B cell (primary cell): Measurements from ENCODE around the gene GMPR. TPM values are rescaled to one million over a fixed set of nuclear protein-coding genes. Genes with fewer than 3 reads are reported as not detected.

Source experiments
- ATAC-seq: fragments of 200-7000 bp; cut with Tn5 transposase; one replicate; pipeline ENCODE4 v1.10.0; 2021; ENCODE audit warnings: low read depth, mild to moderate bottlenecking, moderate number of reproducible peaks, moderate library complexity
- CTCF ChIA-PET: fragments of 350-600 bp; sonication (Branson Sonifier 250); formaldehyde crosslinking; loops from one replicate; lab custom pipeline; 2021; ENCODE audit warnings: antibody characterized with exemption, inconsistent platforms; lab: Charles Lee
- POLR2A ChIA-PET: fragments of 350-600 bp; sonication (Branson Sonifier 250); formaldehyde crosslinking; loops from one replicate; lab custom pipeline; 2021; ENCODE audit warnings: antibody characterized with exemption; lab: Charles Lee
- DNase-seq: peaks from one replicate; pipeline ENCODE4 v3.0.0; 2013
- H2AFZ ChIP-seq: 2 replicates; pipeline ENCODE4 v1.6.1; 2012; ENCODE audit warnings: mild to moderate bottlenecking, low read depth, low read length; ENCODE audit not compliant: insufficient read depth, poor library complexity, severe bottlenecking
- H3K27ac ChIP-seq, 2 donors: 1 replicate in 1 of 2; 2 replicates in 1 of 2; pipeline ENCODE4 v1.5.1; 2012 to 2013; ENCODE audit warnings: low read length in 2 of 2, mild to moderate bottlenecking in 2 of 2, moderate library complexity in 1 of 2
- H3K27me3 ChIP-seq, 4 experiments: fragments of 200-600 bp in 1 of 4; sonication (generic) in 1 of 4; replicated peaks in 1 of 4; 1 replicate in 2 of 4; 2 replicates in 2 of 4; pipeline versions ENCODE4 v1.6.1 to v1.7.0; 2013 to 2016; ENCODE audit warnings: low read length in 3 of 4, mild to moderate bottlenecking in 2 of 4, mixed read lengths in 1 of 4, moderate library complexity in 1 of 4; ENCODE audit not compliant: insufficient read depth in 4 of 4, control insufficient read depth in 3 of 4; ENCODE audit errors: control extremely low read depth in 1 of 4
- H3K36me3 ChIP-seq, 2 experiments: replicated peaks in 1 of 2; 1 replicate in 1 of 2; 2 replicates in 1 of 2; pipeline versions ENCODE4 v1.6.1 to v1.7.1; 2013; ENCODE audit warnings: low read length in 1 of 2; ENCODE audit not compliant: insufficient read depth in 2 of 2, control insufficient read depth in 1 of 2; ENCODE audit errors: control extremely low read depth in 1 of 2, extremely low read depth in 1 of 2
- H3K4me1 ChIP-seq, 2 donors: fragments of 200-600 bp in 1 of 2; sonication (generic) in 1 of 2; 1 replicate in 1 of 2; 2 replicates in 1 of 2; pipeline versions ENCODE4 v1.5.1 to v1.6.1; 2013 to 2017; ENCODE audit warnings: low read length in 2 of 2; ENCODE audit not compliant: control insufficient read depth in 2 of 2, insufficient read depth in 2 of 2
- H3K4me2 ChIP-seq: replicated peaks from 2 replicates; pipeline ENCODE3; 2012; ENCODE audit warnings: mild to moderate bottlenecking, low read depth, low read length; ENCODE audit not compliant: poor library complexity, severe bottlenecking
- H3K4me3 ChIP-seq, 5 experiments: fragments of 200-600 bp in 1 of 5; sonication (generic) in 1 of 5; 1 replicate in 3 of 5; 2 replicates in 2 of 5; pipeline versions ENCODE4 v1.5.1 to v1.7.0; 2011 to 2016; ENCODE audit warnings: low read length in 4 of 5, mild to moderate bottlenecking in 4 of 5, low read depth in 2 of 5, control low read depth in 1 of 5, moderate library complexity in 1 of 5; ENCODE audit not compliant: insufficient read depth in 1 of 5; ENCODE audit errors: control extremely low read depth in 1 of 5, extremely low read depth in 1 of 5
- H3K79me2 ChIP-seq: fragments of 200-600 bp; sonication (generic); one replicate; pipeline ENCODE4 v1.6.0; 2016; ENCODE audit warnings: low read length; ENCODE audit not compliant: control insufficient read depth, insufficient read depth
- H3K9ac ChIP-seq: fragments of 200-600 bp; sonication (generic); 2 replicates; pipeline ENCODE4 v1.6.1; 2017; ENCODE audit warnings: mild to moderate bottlenecking, low read length, moderate library complexity
- H3K9me3 ChIP-seq, 3 donors: one replicate each; pipeline versions ENCODE4 v1.6.1 to v1.7.1; 2013; ENCODE audit warnings: low read length in 2 of 3; ENCODE audit not compliant: control insufficient read depth in 2 of 3, insufficient read depth in 1 of 3; ENCODE audit errors: control extremely low read depth in 1 of 3
- H4K20me1 ChIP-seq: 2 replicates; pipeline ENCODE4 v1.6.0; 2012; ENCODE audit warnings: mild to moderate bottlenecking, low read length; ENCODE audit not compliant: insufficient read depth, control insufficient read depth, poor library complexity, severe bottlenecking
- H3K27ac Mint-ChIP-seq: one replicate; pipeline ENCODE4 v1.8.0; 2021; ENCODE audit warnings: mixed read lengths
- H3K27me3 Mint-ChIP-seq: one replicate; pipeline ENCODE4 v1.8.0; 2021; ENCODE audit warnings: mixed read lengths
- H3K4me1 Mint-ChIP-seq: one replicate; pipeline ENCODE4 v1.8.0; 2021; ENCODE audit warnings: mixed read lengths
- H3K4me3 Mint-ChIP-seq: one replicate; pipeline ENCODE4 v1.8.0; 2021; ENCODE audit warnings: mixed read lengths
- H3K9me3 Mint-ChIP-seq: one replicate; pipeline ENCODE4 v1.8.0; 2022; ENCODE audit warnings: mixed read lengths; ENCODE audit not compliant: insufficient read depth
- CTCF ChIP-seq: fragments of 200-600 bp; IDR thresholded peaks from one replicate; pipeline ENCODE4 v1.8.0; 2022; ENCODE audit warnings: antibody characterized with exemption, mild to moderate bottlenecking
- EZH2 ChIP-seq: IDR thresholded peaks from 2 replicates; pipeline ENCODE4 v1.6.1; 2012; ENCODE audit warnings: borderline replicate concordance, low read depth, mild to moderate bottlenecking, moderate library complexity, low read length; ENCODE audit not compliant: insufficient read depth, poor library complexity, severe bottlenecking
- WGBS: methylation state at CpG from one replicate; pipeline ENCODE4 v1.1.5; 2013; ENCODE audit warnings: missing lambda C conversion rate; ENCODE audit not compliant: insufficient coverage; 5-methylcytosine and 5-hydroxymethylcytosine counted together
- intact Hi-C: fragments of 100-400 bp; cut with micrococcal nuclease; formaldehyde crosslinking; loops from one replicate; pipeline ENCODE4 v1.10.0; 2022
- polyA plus RNA-seq: library from polyadenylated mRNA; depleted of rRNA; stranded (reverse); fragments of >200 nt; gene quantifications from 2 replicates; pipeline ENCODE4 v1.2.3, GENCODE V29; 2012
- total RNA-seq, 2 donors: library from RNA; stranded (reverse); fragments of 120-200 nt in 1 of 2; gene quantifications; 1 replicate in 1 of 2; 2 replicates in 1 of 2; pipeline versions ENCODE4 v1.2.3 to v1.2.4, GENCODE V29; 2013 to 2022

GMPR gene
- total and polyA plus RNA-seq, 2 donors (not counting 1 experiment from before 2014, with no cell fraction given): 0.82 TPM; not detected in 1

GRCh38 chr6:16296061-16296670 lies 57.8 kb downstream of the GMPR start:
- Mint-ChIP-seq H3K27me3 (no peaks in the 10 kb centered on the region), H3K27ac (no peak overlapping the region), H3K9me3 (no peaks in the 10 kb centered on the region), H3K4me3 (no peak overlapping the region), H3K4me1 (no peaks in the 10 kb centered on the region)
- H3K9ac ChIP-seq: no peak overlapping the region
- H3K27ac ChIP-seq: no peak overlapping the region
- no peaks in the 10 kb centered on the region for H3K79me2 ChIP-seq
- H3K36me3 ChIP-seq: no peaks in the 10 kb centered on the region
- 99% methylated on average over 6 of the region's 7 CpGs for WGBS
- no peak for ATAC-seq
- H2AFZ ChIP-seq: no peak overlapping the region
- no peaks in the 10 kb centered on the region for H3K4me1 ChIP-seq
- no peaks in the 10 kb centered on the region for H3K9me3 ChIP-seq
- intact Hi-C loops: no loop called here
- H3K27me3 ChIP-seq: no peaks in the 10 kb centered on the region
- no peak overlapping the region for H3K4me3 ChIP-seq
- CTCF ChIA-PET: no interaction called here
- no peak overlapping the region for H3K4me2 ChIP-seq
- DNase-seq: no peak
- POLR2A ChIA-PET: no interaction called here
- no peaks in the 10 kb centered on the region for H4K20me1 ChIP-seq
- TF ChIP-seq CTCF (no peak), EZH2 (no peak)

- Mint-ChIP-seq H3K4me3 (no peak overlapping the region), H3K27ac (no peak overlapping the region), H3K4me1 (peaks cover 6% of the 10 kb centered on the region), H3K9me3 (no peaks in the 10 kb centered on the region), H3K27me3 (no peaks in the 10 kb centered on the region)
- H3K4me2 ChIP-seq: no peak overlapping the region
- CTCF ChIA-PET: interaction anchor here (0.5 kb wide), 1 partner anchor 1899 kb away, joined by 3 read pairs; no protein-coding TSS in a partner anchor
- DNase-seq (no peak), ATAC-seq (no peak)
- H3K9ac ChIP-seq: no peak overlapping the region
- H4K20me1 ChIP-seq: no peaks in the 10 kb centered on the region
- H3K4me1 ChIP-seq: peaks cover 1 to 2% of the 10 kb centered on the region in 2 donors
- H3K27ac ChIP-seq: no peak overlapping the region
- H2AFZ ChIP-seq: no peak overlapping the region
- TF ChIP-seq CTCF (no peak), EZH2 (no peak)
- no CpG with 5 or more reads among the region's 3 CpGs for WGBS
- H3K27me3 ChIP-seq: no peaks in the 10 kb centered on the region
- intact Hi-C loops: no loop called here
- no peaks in the 10 kb centered on the region for H3K79me2 ChIP-seq
- POLR2A ChIA-PET: no interaction called here
- no peaks in the 10 kb centered on the region for H3K9me3 ChIP-seq
- no peaks in the 10 kb centered on the region for H3K36me3 ChIP-seq
- H3K4me3 ChIP-seq: no peak overlapping the region
These were observed 61.5 kb downstream of the GMPR start for GRCh38 chr6:16299861-16300260.
